H1 (cell line): ENCODE results near the gene L1TD1. TPM values are rescaled to one million over a fixed set of nuclear protein-coding genes. Genes with fewer than 3 reads are reported as not detected.

Experiments
- CTCF ChIP-seq, 3 experiments: IDR thresholded peaks; 1 replicate in 2 of 3; 2 replicates in 1 of 3; pipeline versions ENCODE4 v1.5.1 to v1.6.1; 2011; ENCODE audit warnings: low read length in 3 of 3, mild to moderate bottlenecking in 3 of 3, inconsistent platforms in 2 of 3, low read depth in 1 of 3, moderate library complexity in 1 of 3; ENCODE audit not compliant: insufficient read depth in 1 of 3; ENCODE audit errors: control extremely low read depth in 1 of 3
- NRF1 ChIP-seq: IDR thresholded peaks from 2 replicates; pipeline ENCODE4 v1.6.1; 2011; ENCODE audit warnings: mild to moderate bottlenecking, low read depth, low read length, improper control_type of control experiment
- SP4 ChIP-seq: IDR thresholded peaks from 2 replicates; pipeline ENCODE4 v1.6.1; 2012; ENCODE audit warnings: low read length, inconsistent platforms
- polyA plus RNA-seq, 7 experiments: library from polyadenylated mRNA; depleted of rRNA in 3 of 7; stranded (reverse) in 5 of 7; unstranded in 2 of 7; fragments of >200 nt in 5 of 7; fragments of 200-250 nt in 2 of 7; gene quantifications; 1 replicate in 5 of 7; 2 replicates in 1 of 7; 4 replicates in 1 of 7; pipeline versions ENCODE4 v1.2.1 to v1.2.3, GENCODE V29; 2011 to 2013; ENCODE audit warnings: missing spikeins in 2 of 7, mixed read lengths in 2 of 7
- total RNA-seq: library from RNA; stranded (reverse); fragmentation: NEBNext Ultra II Directional; extraction: Animal tissue kit (Norgen Biotek cat#: 25700); gene quantifications from 2 replicates; pipeline ENCODE4 v1.2.1, GENCODE V29; 2021

Gene L1TD1
- total and polyA plus RNA-seq, 2 of the 8 experiments (the other 6 are each of a cell fraction or from before 2014, with no cell fraction given) = 35.3 to 441 TPM

- TF ChIP-seq CTCF (IDR thresholded peaks at IDR 0.05; ENCODE audit: control extremely low read depth in 1 of 3, insufficient read depth in 1 of 3, low read depth in 1 of 3, low read length in 3 of 3) = no peak
- TF ChIP-seq SP4 = no peak
- TF ChIP-seq NRF1 = no peak
These were observed 50.6 kb downstream of the L1TD1 start (continued) for GRCh38 chr1:62245201-62245600.
